Measurements from ENCODE around the gene SGK2. TPM values are rescaled to one million over a fixed set of nuclear protein-coding genes. Genes with fewer than 3 reads are reported as not detected.
A peak's percentile ranks its signal among the peaks of the same experiment; 100 is the strongest.

The SGK2 gene
- total RNA-seq, 4 donors from 2014 or later: 1.8 to 13.6 (median 5.3) TPM

GRCh38 chr20:43542161-43542560, 16.7 kb upstream of the SGK2 start:
- H3K4me3 ChIP-seq (ENCODE audit: low read depth, poor library complexity, severe bottlenecking): no peak overlapping the region
- WGBS, 2 donors: 80 to 85% methylated on average over 5 of the region's 5 CpGs
- intact Hi-C loops (cut with DNase I; ENCODE audit: low total_unique reads): no loop called here
- TF ChIP-seq POLR2A (IDR thresholded peaks at IDR 0.05): no peak
- TF ChIP-seq CTCF (IDR thresholded peaks at IDR 0.05): no peak
- peak in 1 of 2 donors; percentile 50 for DNase-seq (ENCODE audit: low spot score in 2 of 2)

GRCh38 chr20:43542674-43543073, 16.2 kb upstream of the SGK2 start:
- H3K4me3 ChIP-seq (ENCODE audit: low read depth, poor library complexity, severe bottlenecking): no peak overlapping the region
- no peak for DNase-seq (ENCODE audit: low spot score in 2 of 2)
- TF ChIP-seq POLR2A (IDR thresholded peaks at IDR 0.05): no peak
- no peak for TF ChIP-seq CTCF (IDR thresholded peaks at IDR 0.05)
- WGBS, 2 donors: 64 to 72% methylated on average over 4 of the region's 4 CpGs
- intact Hi-C loops (cut with DNase I; ENCODE audit: low total_unique reads): no loop called here

GRCh38 chr20:43543138-43543537, 15.7 kb upstream of the SGK2 start:
- no peak overlapping the region for H3K4me3 ChIP-seq (ENCODE audit: low read depth, poor library complexity, severe bottlenecking)
- intact Hi-C loops (cut with DNase I; ENCODE audit: low total_unique reads): no loop called here
- peak in 1 of 2 donors; percentile 39 for DNase-seq (ENCODE audit: low spot score in 2 of 2)
- 60 to 70% methylated on average over 5 of the region's 5 CpGs for WGBS, 2 donors
- no peak for TF ChIP-seq POLR2A (IDR thresholded peaks at IDR 0.05)
- TF ChIP-seq CTCF (IDR thresholded peaks at IDR 0.05): no peak

GRCh38 chr20:43544501-43544900, 14.3 kb upstream of the SGK2 start:
- H3K4me3 ChIP-seq (ENCODE audit: low read depth, poor library complexity, severe bottlenecking): no peak overlapping the region
- DNase-seq (ENCODE audit: low spot score in 2 of 2): peak in 1 of 2 donors; percentile 75
- no peak for TF ChIP-seq CTCF (IDR thresholded peaks at IDR 0.05)
- no peak for TF ChIP-seq POLR2A (IDR thresholded peaks at IDR 0.05)
- WGBS, 2 donors: 92 to 93% methylated on average over 9 of the region's 9 CpGs
- intact Hi-C loops (cut with DNase I; ENCODE audit: low total_unique reads): no loop called here

GRCh38 chr20:43545837-43546578, 12.8 kb upstream of the SGK2 start:
- no peak overlapping the region for H3K4me3 ChIP-seq (ENCODE audit: low read depth, poor library complexity, severe bottlenecking)
- DNase-seq (ENCODE audit: low spot score in 2 of 2): no peak
- no peak for TF ChIP-seq POLR2A (IDR thresholded peaks at IDR 0.05)
- no peak for TF ChIP-seq CTCF (IDR thresholded peaks at IDR 0.05)
- 85 to 96% methylated on average over 4 of the region's 4 CpGs for WGBS, 2 donors
- intact Hi-C loops (cut with DNase I; ENCODE audit: low total_unique reads): loop anchor here (1.0 kb wide), 1 partner anchor 44 kb away; the partner anchor contains the start of gene IFT52
